Type B pancreatic cell (in vitro differentiated cells): ENCODE measurements around the gene FKBP1B. TPM values are rescaled to one million over a fixed set of nuclear protein-coding genes. Genes with fewer than 3 reads are reported as not detected.

ENCODE experiments used
- DNase-seq: peaks from one replicate; pipeline ENCODE4 v3.0.0; 2021; ENCODE audit warnings: mixed read lengths; ENCODE audit not compliant: unreplicated experiment; ENCODE audit errors: extremely low spot score
- H3K27ac Mint-ChIP-seq: 2 replicates; pipeline ENCODE4 v1.8.0; 2021; ENCODE audit warnings: mild to moderate bottlenecking, mixed read lengths
- H3K27me3 Mint-ChIP-seq: 2 replicates; pipeline ENCODE4 v1.8.0; 2021; ENCODE audit warnings: mixed read lengths
- H3K36me3 Mint-ChIP-seq: 2 replicates; pipeline ENCODE4 v1.8.0; 2021; ENCODE audit warnings: mixed read lengths
- H3K4me1 Mint-ChIP-seq: one replicate; pipeline ENCODE4 v1.8.0; 2021; ENCODE audit warnings: mixed read lengths; ENCODE audit not compliant: unreplicated experiment
- H3K4me3 Mint-ChIP-seq: 2 replicates; pipeline ENCODE4 v1.8.0; 2021; ENCODE audit warnings: mild to moderate bottlenecking, mixed read lengths
- H3K9me3 Mint-ChIP-seq: 2 replicates; pipeline ENCODE4 v1.8.0; 2021; ENCODE audit warnings: mixed read lengths
- CTCF ChIP-seq: fragments of 200-600 bp; sonication (generic); conservative IDR thresholded peaks from 2 replicates; pipeline ENCODE4 v1.5.0; 2021; ENCODE audit warnings: antibody characterized with exemption, mild to moderate bottlenecking
- total RNA-seq: library from RNA; stranded (reverse); gene quantifications from 2 replicates; pipeline ENCODE4 v1.2.1, GENCODE V29; 2021; ENCODE audit warnings: low replicate concordance

Gene FKBP1B
- total RNA-seq, 1 donor from 2014 or later: 23.0 TPM

DNA sequence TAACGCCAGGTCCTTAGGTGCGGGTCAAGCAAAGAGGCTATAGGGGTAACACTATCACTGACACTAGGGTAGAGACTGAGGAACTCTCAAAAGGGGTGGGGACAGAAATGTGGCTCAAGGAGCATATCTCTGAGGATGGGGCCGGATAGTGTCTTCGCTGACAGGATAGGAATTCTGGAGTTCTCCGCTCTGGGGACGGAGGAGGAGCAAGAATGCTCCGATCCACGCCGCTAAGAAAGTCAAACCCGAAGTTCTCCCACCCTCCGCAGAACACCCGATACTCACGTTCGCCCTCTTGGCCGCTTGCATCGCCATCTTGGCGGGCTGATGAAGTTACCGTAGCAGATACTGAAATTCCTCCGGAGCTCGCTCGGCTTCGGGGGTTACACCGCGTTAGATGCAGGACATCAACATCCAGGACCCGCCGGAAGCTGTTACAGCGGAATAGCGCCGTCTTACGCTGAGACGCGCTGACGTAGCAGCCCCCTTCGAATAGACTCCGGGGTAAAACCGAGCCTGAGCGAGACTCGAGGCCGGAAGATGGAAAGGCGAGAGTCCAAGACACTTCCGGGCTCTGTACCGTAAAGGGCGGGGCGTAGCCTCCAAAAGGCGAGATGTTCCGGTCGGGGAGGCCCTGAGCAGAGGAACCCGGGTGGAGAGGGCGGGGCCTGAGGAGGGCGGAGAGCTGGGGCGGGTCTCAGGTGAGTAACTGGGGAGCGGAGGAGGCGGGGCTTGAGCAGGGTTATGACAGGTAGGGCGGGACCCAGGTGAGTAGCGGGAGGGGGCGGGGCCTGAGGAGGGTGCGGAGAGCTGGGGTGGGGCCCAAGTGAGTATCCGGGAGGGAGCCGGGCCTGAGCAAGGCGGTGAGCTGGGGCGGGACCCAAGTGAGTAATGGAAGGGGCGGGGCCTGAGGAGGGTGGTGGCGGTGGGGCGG is 26.6 kb downstream of the FKBP1B start, which contains the start of gene SF3B6:
Gene SF3B6 (minus strand): TSS at position 412 of the 934 bp plus-strand sequence. CDS start 97 bp downstream, at position 315.
- DNase-seq: peak; percentile 98
- H3K4me1 Mint-ChIP-seq: peaks cover 31% of the 10 kb centered on the region
- H3K9me3 Mint-ChIP-seq: no peaks in the 10 kb centered on the region
- H3K27ac Mint-ChIP-seq: peak within 1 kb of the TSS; percentile 95
- H3K4me3 Mint-ChIP-seq: peak within 1 kb of the TSS; percentile 97
- peaks cover 26% of the 10 kb centered on the region for H3K36me3 Mint-ChIP-seq
- H3K27me3 Mint-ChIP-seq: no peaks in the 10 kb centered on the region
- no peak for TF ChIP-seq CTCF

GRCh38 chr2:24076849-24077534 is 27.5 kb downstream of the FKBP1B start:
- DNase-seq: no peak
- peak overlapping the region; percentile 95 for H3K27ac Mint-ChIP-seq
- TF ChIP-seq CTCF: no peak
- no peaks in the 10 kb centered on the region for H3K9me3 Mint-ChIP-seq
- H3K27me3 Mint-ChIP-seq: no peaks in the 10 kb centered on the region
- peaks cover 29% of the 10 kb centered on the region for H3K36me3 Mint-ChIP-seq
- peak overlapping the region; percentile 97 for H3K4me3 Mint-ChIP-seq
- peaks cover 31% of the 10 kb centered on the region for H3K4me1 Mint-ChIP-seq

DNA sequence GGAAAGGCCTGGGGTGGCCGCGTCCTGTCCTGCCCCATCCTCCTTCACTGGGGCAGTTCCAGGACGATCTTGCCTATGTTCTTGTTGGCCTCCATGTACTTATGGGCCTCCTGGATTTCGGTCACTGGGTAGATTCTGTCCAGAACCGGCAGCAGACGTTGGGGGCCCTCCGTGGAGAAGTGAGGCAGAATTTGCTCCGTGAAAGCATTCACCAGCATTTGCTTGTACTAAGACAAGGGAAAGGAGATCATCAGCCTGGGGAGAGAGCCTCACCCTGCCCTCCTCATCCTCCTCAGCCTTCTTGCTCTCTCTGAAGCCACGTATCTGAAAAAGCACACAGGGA is 28.0 kb downstream of the FKBP1B start:
- DNase-seq: no peak
- Mint-ChIP-seq H3K36me3 (peaks cover 31% of the 10 kb centered on the region), H3K27ac (peak overlapping the region; percentile 95), H3K4me1 (peaks cover 33% of the 10 kb centered on the region), H3K4me3 (peak overlapping the region; percentile 97), H3K9me3 (no peaks in the 10 kb centered on the region), H3K27me3 (no peaks in the 10 kb centered on the region)
- TF ChIP-seq CTCF: no peak

DNA sequence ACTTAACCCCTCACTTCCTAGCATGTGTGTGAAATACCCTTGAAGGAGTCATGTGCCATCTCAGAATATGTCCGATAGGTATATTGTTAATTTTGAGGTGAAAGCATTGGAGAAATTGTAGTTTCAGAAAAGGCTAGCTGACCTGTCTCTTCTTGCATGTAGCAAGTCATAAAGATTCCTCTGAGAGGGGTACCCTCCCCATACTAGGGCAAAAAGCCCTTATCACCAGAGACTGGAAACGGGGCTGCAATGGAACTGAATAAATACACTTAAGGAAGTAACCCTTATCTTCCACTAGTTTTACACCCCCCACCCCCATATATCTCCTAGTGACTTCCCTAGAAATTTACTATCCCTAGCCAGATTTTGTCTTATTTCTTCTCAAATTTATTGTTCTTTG is 28.3 kb downstream of the FKBP1B start:
- Mint-ChIP-seq H3K27ac (peak overlapping the region; percentile 95), H3K27me3 (no peaks in the 10 kb centered on the region), H3K9me3 (no peaks in the 10 kb centered on the region), H3K4me1 (peaks cover 31% of the 10 kb centered on the region), H3K36me3 (peaks cover 29% of the 10 kb centered on the region), H3K4me3 (peak overlapping the region; percentile 97)
- TF ChIP-seq CTCF: no peak
- no peak for DNase-seq

DNA sequence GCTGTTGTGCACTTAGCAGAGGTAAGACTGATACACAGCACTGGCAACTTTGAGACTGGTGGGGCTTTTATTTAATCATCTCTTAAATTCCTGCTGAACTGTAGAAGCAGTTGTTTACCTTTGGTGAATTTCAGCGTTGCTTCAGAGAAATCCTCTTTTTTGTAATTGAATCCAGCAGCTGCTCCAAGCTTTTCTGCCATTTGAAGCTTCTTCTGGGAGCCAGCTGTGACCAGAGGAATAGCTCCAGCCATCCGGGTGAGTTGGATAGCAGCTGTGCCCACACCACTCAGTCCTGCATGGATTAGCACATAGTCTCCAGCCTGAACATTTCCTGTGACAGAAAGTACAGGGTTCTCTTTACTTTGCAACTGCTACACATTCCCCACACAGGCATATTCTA is 31.2 kb downstream of the FKBP1B start:
- no peak overlapping the region for H3K27ac Mint-ChIP-seq
- H3K36me3 Mint-ChIP-seq: peaks cover 22% of the 10 kb centered on the region
- TF ChIP-seq CTCF: no peak
- H3K27me3 Mint-ChIP-seq: no peaks in the 10 kb centered on the region
- H3K4me3 Mint-ChIP-seq: peak overlapping the region; percentile 44
- DNase-seq: no peak
- no peaks in the 10 kb centered on the region for H3K9me3 Mint-ChIP-seq
- peaks cover 28% of the 10 kb centered on the region for H3K4me1 Mint-ChIP-seq
